ENCODE data around the gene LRRC38.

LRRC38 gene

GRCh38 chr1:13513063-13513894 lies 524 bp downstream of the LRRC38 start:
- H2BK5ac ChIP-seq (ENCODE audit: low read depth, low read length, poor library complexity): no peak overlapping the region
- H3K79me2 ChIP-seq (ENCODE audit: control insufficient read depth, insufficient read depth, low read length, poor library complexity): no peaks in the 10 kb centered on the region
- H4K8ac ChIP-seq (ENCODE audit: low read depth, low read length): no peak overlapping the region
- peaks cover 9% of the 10 kb centered on the region for H3K9me3 ChIP-seq (ENCODE audit: insufficient read depth, low read depth, low read length)
- no CpG with 5 or more reads among the region's 98 CpGs for WGBS (ENCODE audit: extremely low coverage, insufficient coverage, insufficient read length)
- no peak overlapping the region for H3K4ac ChIP-seq (ENCODE audit: low read depth, low read length)
- H3K36me3 ChIP-seq (ENCODE audit: control insufficient read depth in 1 of 2, insufficient read depth in 2 of 2, low read length in 2 of 2): no peaks in the 10 kb centered on the region
- no peak overlapping the region for H3K18ac ChIP-seq (ENCODE audit: low read length)
- no peak overlapping the region for H2AK5ac ChIP-seq (ENCODE audit: low read length)
- no peak overlapping the region for H4K12ac ChIP-seq (ENCODE audit: low read depth, low read length)
- no peak overlapping the region for H4K91ac ChIP-seq (ENCODE audit: low read depth, low read length)
- H3K27me3 ChIP-seq (ENCODE audit: insufficient read depth, low read length): peaks cover 32% of the 10 kb centered on the region
- peak overlapping the region; percentile 49 for H3K4me2 ChIP-seq (ENCODE audit: low read length)
- H2BK120ac ChIP-seq (ENCODE audit: insufficient read depth, low read length, poor library complexity): no peak overlapping the region
- H3K79me1 ChIP-seq (ENCODE audit: low read length): no peaks in the 10 kb centered on the region
- H2BK12ac ChIP-seq (ENCODE audit: low read length): no peak overlapping the region
- H2AFZ ChIP-seq (ENCODE audit: insufficient read depth, low read length, poor library complexity): no peak overlapping the region
- no peak overlapping the region for H3K9ac ChIP-seq (ENCODE audit: low read length)
- H3K4me1 ChIP-seq (ENCODE audit: control insufficient read depth in 1 of 2, insufficient read depth in 2 of 2, low read length in 2 of 2): peaks cover 0 to 8% of the 10 kb centered on the region in 2 experiments
- H3K27ac ChIP-seq (ENCODE audit: low read depth, low read length): no peak overlapping the region
- no peak for DNase-seq
- H3K4me3 ChIP-seq (ENCODE audit: low read depth, low read length): no peak overlapping the region
- H3K14ac ChIP-seq (ENCODE audit: low read length): no peak overlapping the region
- no peak overlapping the region for H3K23ac ChIP-seq (ENCODE audit: low read length)

GRCh38 chr1:13512472-13512871 lies 1.3 kb downstream of the LRRC38 start:
- no peak overlapping the region for H2AK5ac ChIP-seq (ENCODE audit: low read length)
- H3K27me3 ChIP-seq (ENCODE audit: insufficient read depth, low read length): peaks cover 32% of the 10 kb centered on the region
- H2BK5ac ChIP-seq (ENCODE audit: low read depth, low read length, poor library complexity): no peak overlapping the region
- no peak for DNase-seq
- H3K79me2 ChIP-seq (ENCODE audit: control insufficient read depth, insufficient read depth, low read length, poor library complexity): no peaks in the 10 kb centered on the region
- H3K9ac ChIP-seq (ENCODE audit: low read length): no peak overlapping the region
- peaks cover 9% of the 10 kb centered on the region for H3K9me3 ChIP-seq (ENCODE audit: insufficient read depth, low read depth, low read length)
- no peak overlapping the region for H3K4ac ChIP-seq (ENCODE audit: low read depth, low read length)
- H4K8ac ChIP-seq (ENCODE audit: low read depth, low read length): no peak overlapping the region
- H4K91ac ChIP-seq (ENCODE audit: low read depth, low read length): no peak overlapping the region
- H3K27ac ChIP-seq (ENCODE audit: low read depth, low read length): no peak overlapping the region
- no CpG with 5 or more reads among the region's 10 CpGs for WGBS (ENCODE audit: extremely low coverage, insufficient coverage, insufficient read length)
- H4K12ac ChIP-seq (ENCODE audit: low read depth, low read length): no peak overlapping the region
- no peak overlapping the region for H3K4me3 ChIP-seq (ENCODE audit: low read depth, low read length)
- peaks cover 0 to 8% of the 10 kb centered on the region in 2 experiments for H3K4me1 ChIP-seq (ENCODE audit: control insufficient read depth in 1 of 2, insufficient read depth in 2 of 2, low read length in 2 of 2)
- no peak overlapping the region for H3K14ac ChIP-seq (ENCODE audit: low read length)
- H3K79me1 ChIP-seq (ENCODE audit: low read length): no peaks in the 10 kb centered on the region
- no peak overlapping the region for H3K23ac ChIP-seq (ENCODE audit: low read length)
- no peak overlapping the region for H2AFZ ChIP-seq (ENCODE audit: insufficient read depth, low read length, poor library complexity)
- H3K18ac ChIP-seq (ENCODE audit: low read length): no peak overlapping the region
- H2BK12ac ChIP-seq (ENCODE audit: low read length): no peak overlapping the region
- H3K4me2 ChIP-seq (ENCODE audit: low read length): no peak overlapping the region
- no peak overlapping the region for H2BK120ac ChIP-seq (ENCODE audit: insufficient read depth, low read length, poor library complexity)
- no peaks in the 10 kb centered on the region for H3K36me3 ChIP-seq (ENCODE audit: control insufficient read depth in 1 of 2, insufficient read depth in 2 of 2, low read length in 2 of 2)

- DNase-seq: no peak
- Histone ChIP-seq H3K27me3 (ENCODE audit: insufficient read depth, low read length) (peaks cover 29% of the 10 kb centered on the region), H4K91ac (ENCODE audit: low read depth, low read length) (no peak overlapping the region), H3K4ac (ENCODE audit: low read depth, low read length) (no peak overlapping the region), H3K9ac (ENCODE audit: low read length) (no peak overlapping the region), H3K79me2 (ENCODE audit: control insufficient read depth, insufficient read depth, low read length, poor library complexity) (no peaks in the 10 kb centered on the region), H2BK5ac (ENCODE audit: low read depth, low read length, poor library complexity) (no peak overlapping the region), H2AFZ (ENCODE audit: insufficient read depth, low read length, poor library complexity) (no peak overlapping the region), H3K9me3 (ENCODE audit: insufficient read depth, low read depth, low read length) (peaks cover 11% of the 10 kb centered on the region), H3K4me1 (ENCODE audit: control insufficient read depth in 1 of 2, insufficient read depth in 2 of 2, low read length in 2 of 2) (peaks cover 0 to 8% of the 10 kb centered on the region in 2 experiments), H3K23ac (ENCODE audit: low read length) (no peak overlapping the region), H3K27ac (ENCODE audit: low read depth, low read length) (no peak overlapping the region), H3K36me3 (ENCODE audit: control insufficient read depth in 1 of 2, insufficient read depth in 2 of 2, low read length in 2 of 2) (no peaks in the 10 kb centered on the region), H4K12ac (ENCODE audit: low read depth, low read length) (no peak overlapping the region), H3K4me2 (ENCODE audit: low read length) (no peak overlapping the region), H4K8ac (ENCODE audit: low read depth, low read length) (no peak overlapping the region), H3K4me3 (ENCODE audit: low read depth, low read length) (no peak overlapping the region), H2AK5ac (ENCODE audit: low read length) (no peak overlapping the region), H2BK120ac (ENCODE audit: insufficient read depth, low read length, poor library complexity) (no peak overlapping the region), H3K14ac (ENCODE audit: low read length) (no peak overlapping the region), H3K79me1 (ENCODE audit: low read length) (no peaks in the 10 kb centered on the region), H2BK12ac (ENCODE audit: low read length) (no peak overlapping the region), H3K18ac (ENCODE audit: low read length) (no peak overlapping the region)
- no CpG with 5 or more reads among the region's 6 CpGs for WGBS (ENCODE audit: extremely low coverage, insufficient coverage, insufficient read length)
Measured at GRCh38 chr1:13510499-13510898, 3.3 kb downstream of the LRRC38 start.

GRCh38 chr1:13507075-13507474 lies 6.7 kb downstream of the LRRC38 start:
- H2AFZ ChIP-seq (ENCODE audit: insufficient read depth, low read length, poor library complexity): no peak overlapping the region

More at GRCh38 chr1:13507075-13507474, 6.7 kb downstream of the LRRC38 start:
- no peak overlapping the region for H4K8ac ChIP-seq (ENCODE audit: low read depth, low read length)
- no peak overlapping the region for H2BK12ac ChIP-seq (ENCODE audit: low read length)
- H3K14ac ChIP-seq (ENCODE audit: low read length): no peak overlapping the region
- H2BK120ac ChIP-seq (ENCODE audit: insufficient read depth, low read length, poor library complexity): no peak overlapping the region
- H2AK5ac ChIP-seq (ENCODE audit: low read length): no peak overlapping the region
- whole genome bisulfite sequencing (ENCODE audit: extremely low coverage, insufficient coverage, insufficient read length): no CpG with 5 or more reads among the region's 4 CpGs
- H3K36me3 ChIP-seq (ENCODE audit: control insufficient read depth in 1 of 2, insufficient read depth in 2 of 2, low read length in 2 of 2): no peaks in the 10 kb centered on the region
- no peak overlapping the region for H3K27ac ChIP-seq (ENCODE audit: low read depth, low read length)
- no peak overlapping the region for H2BK5ac ChIP-seq (ENCODE audit: low read depth, low read length, poor library complexity)
- H3K79me1 ChIP-seq (ENCODE audit: low read length): no peaks in the 10 kb centered on the region
- H3K4me3 ChIP-seq (ENCODE audit: low read depth, low read length): no peak overlapping the region
- H3K4ac ChIP-seq (ENCODE audit: low read depth, low read length): no peak overlapping the region
- H3K9me3 ChIP-seq (ENCODE audit: insufficient read depth, low read depth, low read length): peaks cover 4% of the 10 kb centered on the region
- H4K91ac ChIP-seq (ENCODE audit: low read depth, low read length): no peak overlapping the region
- DNase-seq: no peak
- no peak overlapping the region for H3K9ac ChIP-seq (ENCODE audit: low read length)
- no peaks in the 10 kb centered on the region for H3K79me2 ChIP-seq (ENCODE audit: control insufficient read depth, insufficient read depth, low read length, poor library complexity)
- H3K4me2 ChIP-seq (ENCODE audit: low read length): no peak overlapping the region
- no peak overlapping the region for H3K23ac ChIP-seq (ENCODE audit: low read length)
- peaks cover 4% of the 10 kb centered on the region for H3K27me3 ChIP-seq (ENCODE audit: insufficient read depth, low read length)
- no peak overlapping the region for H4K12ac ChIP-seq (ENCODE audit: low read depth, low read length)
- no peaks in the 10 kb centered on the region for H3K4me1 ChIP-seq (ENCODE audit: control insufficient read depth in 1 of 2, insufficient read depth in 2 of 2, low read length in 2 of 2)
- H3K18ac ChIP-seq (ENCODE audit: low read length): no peak overlapping the region
